Mesenteric fat pad (tissue), 1 donor: Measurements from ENCODE around the gene HIKESHI. TPM values are rescaled to one million over a fixed set of nuclear protein-coding genes. Genes with fewer than 3 reads are reported as not detected.
"Not testable (repeated sequence)": the region's sequence is repeated elsewhere in the genome, so short reads cannot be mapped to it uniquely, and the experiment has no call there.

Source experiments
- DNase-seq: peaks from one replicate; pipeline ENCODE4 v3.0.0-alpha.2; 2020; ENCODE audit warnings: low spot score
- total RNA-seq: library from RNA; stranded (reverse); fragmentation: NEBNext Ultra II Directional; extraction: Animal tissue kit (Norgen Biotek cat#: 25700); gene quantifications from one replicate; pipeline ENCODE4 v1.2.1, GENCODE V29; 2021
- donor health status: DM: yes; HTN: yes; CAD: no.

The HIKESHI gene
- total RNA-seq, 1 donor from 2014 or later, result 29.2 TPM

DNA sequence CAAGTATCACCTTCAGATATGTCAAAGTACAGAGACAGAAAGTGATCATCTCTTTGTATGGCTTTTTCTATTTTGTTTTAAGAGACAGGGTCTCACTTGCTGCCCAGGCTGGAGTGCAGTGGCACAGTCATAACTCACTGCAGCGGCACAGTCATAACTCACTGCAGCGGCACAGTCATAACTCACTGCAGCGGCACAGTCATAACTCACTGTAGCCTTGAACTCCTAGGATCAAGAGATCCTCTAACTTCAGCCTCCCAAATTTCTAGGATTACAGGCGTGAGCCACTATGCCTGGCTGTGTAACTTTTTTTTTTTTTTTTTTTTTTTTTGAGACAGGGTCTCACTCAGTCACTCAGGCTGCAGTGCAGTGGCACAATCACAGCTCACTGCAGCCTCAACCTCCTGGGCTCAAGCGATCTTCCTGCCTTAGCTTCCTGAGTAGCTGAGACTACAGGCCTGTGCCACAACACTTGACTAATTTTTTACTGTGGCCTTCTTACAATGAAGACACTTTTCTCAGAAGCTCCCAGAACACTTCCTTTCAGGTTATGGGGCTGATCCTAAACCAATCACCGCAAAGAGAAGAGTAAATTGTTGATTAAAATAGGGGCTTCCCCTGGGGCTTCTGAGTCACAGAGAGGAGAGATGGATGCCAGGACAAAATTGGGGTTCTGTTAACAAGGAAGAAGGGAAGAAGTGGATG is 9.0 kb upstream of the HIKESHI start:
- no peak for DNase-seq

DNA sequence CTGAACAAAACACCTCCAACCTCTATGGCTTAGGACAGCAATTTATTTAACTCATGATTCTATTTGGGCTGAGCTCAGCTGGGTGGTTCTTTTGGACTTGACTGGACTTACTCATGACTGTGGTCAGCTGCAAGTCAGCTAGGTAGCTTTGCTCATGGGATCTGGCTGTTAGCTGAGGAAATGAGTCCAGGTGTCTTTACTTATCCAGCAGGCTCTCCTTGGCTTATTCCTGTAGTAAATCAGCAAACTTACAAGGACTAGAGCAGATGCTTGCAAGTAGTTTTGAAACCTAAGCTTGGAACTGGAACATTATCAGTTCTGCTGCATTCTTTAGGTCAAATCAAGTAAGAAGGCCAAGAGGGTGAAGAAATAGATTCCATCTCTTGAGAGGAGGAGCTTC is 8.0 kb upstream of the HIKESHI start:
- no peak for DNase-seq

DNA sequence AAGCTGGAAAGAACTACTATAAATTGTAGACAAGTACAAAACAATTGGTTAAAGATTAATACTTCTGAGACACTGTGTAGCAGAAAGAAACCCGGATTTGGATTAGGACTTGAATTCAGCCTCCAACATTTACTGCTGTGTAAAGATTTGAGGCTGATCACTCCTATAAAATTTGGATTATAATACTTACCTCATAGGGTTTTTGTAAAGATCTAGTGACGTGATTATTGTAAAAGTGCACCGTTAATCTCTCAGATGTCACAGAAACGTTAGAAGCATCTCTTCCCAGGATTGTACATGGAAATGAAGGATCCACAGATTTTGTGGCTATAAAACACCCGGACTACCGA is 323 bp upstream of the HIKESHI start:
- no peak for DNase-seq

DNA sequence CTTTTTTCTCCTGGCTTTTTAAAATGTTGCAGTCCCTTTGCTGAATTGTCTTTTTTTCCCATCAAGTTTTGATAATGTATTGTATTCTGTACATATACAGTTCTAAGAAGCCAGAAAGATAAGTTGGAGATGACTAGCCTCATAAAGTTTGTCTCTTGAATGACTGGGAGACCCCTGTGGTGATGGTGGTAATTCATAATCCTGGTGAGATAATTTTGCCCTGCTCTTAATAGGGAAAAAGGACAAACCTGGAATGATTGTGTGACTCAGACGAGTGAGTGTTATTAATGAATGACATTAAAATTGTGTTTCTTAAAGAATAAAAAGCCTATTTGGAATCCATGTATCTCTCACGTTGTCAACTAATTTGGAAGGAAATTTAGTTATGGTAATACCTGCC is 1.2 kb downstream of the HIKESHI start:
- no peak for DNase-seq

DNA sequence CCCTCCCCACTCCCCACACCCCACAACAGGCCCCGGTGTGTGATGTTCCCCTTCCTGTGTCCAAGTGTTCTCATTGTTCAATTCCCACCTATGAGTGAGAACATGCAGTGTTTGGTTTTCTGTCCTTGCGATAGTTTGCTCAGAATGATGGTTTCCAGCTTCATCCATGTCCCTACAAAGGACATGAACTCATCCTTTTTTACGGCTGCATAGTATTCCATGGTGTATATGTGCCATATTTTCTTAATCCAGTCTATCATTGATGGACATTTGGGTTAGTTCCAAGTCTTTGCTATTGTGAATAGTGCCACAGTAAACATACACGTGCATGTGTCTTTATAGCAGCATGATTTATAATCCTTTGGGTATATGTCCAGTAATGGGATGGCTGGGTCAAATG is 6.7 kb downstream of the HIKESHI start:
- DNase-seq, result not testable (repeated sequence)

DNA sequence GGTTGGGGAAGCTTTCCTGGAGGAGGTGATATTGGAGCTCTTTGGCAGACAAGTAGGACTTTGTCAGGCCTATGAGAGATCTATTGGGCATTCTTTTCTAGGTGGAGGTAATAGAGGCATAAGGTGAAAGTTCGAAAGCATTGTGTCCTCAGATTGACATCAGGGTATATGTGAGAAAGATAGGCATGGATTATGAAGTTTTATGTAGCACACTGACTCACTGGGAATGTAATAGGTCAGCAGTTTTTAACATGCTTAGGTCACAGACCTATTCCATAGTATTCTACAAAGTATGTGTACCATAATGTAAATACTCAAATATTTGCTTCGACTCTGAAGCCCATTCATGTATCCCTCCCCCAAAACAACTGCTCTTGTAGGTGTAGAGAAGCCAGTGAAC is 11.8 kb downstream of the HIKESHI start:
- no peak for DNase-seq

DNA sequence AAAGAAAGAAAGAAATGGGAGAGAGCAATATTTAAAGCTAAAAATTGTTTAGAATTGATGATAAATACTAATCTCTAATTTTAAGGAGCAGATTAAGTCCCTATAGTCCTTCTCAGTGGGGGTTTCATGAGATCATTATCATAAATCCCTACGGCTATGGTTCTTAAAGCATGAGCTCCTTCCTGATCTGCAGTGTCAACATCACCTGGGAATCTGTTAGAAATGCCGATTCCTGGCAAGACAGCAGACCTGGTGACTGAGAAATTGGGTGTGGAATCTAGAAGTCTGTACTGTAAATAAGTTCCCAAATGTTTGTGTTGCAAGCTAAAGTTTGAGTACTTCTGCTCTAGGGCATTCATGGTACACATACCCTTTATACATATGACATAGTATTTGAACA is 12.6 kb downstream of the HIKESHI start:
- no peak for DNase-seq

DNA sequence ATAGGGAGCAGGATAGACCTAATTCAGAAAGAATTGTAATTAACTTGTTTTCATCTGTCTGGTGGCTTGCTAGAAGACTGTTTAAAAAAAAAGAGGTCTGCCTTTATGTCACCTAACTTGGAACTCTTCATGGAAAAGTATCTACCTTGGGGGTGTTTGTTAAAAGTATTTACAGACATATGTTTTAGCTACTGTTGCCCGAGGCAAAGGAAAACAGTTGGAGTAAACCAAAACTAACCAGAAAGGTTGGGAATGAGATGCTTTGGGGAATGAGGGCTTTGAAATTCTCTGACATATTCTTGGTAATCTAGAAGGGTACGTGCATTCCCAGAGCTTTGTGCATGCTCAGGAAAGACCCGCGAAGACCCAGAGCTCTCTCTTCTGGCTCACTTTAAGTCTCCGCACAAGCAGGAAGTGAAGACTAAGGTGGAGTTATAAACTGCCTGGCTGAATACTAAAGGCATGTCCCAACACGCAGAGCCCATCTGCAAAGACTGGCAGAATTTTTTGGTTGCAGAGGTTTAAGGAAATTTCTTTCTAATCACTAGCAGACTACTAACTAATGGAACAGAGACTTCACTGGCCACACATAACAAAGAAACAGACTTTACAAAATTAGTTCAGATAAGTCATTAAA is 33.2 kb downstream of the HIKESHI start:
- no peak for DNase-seq

DNA sequence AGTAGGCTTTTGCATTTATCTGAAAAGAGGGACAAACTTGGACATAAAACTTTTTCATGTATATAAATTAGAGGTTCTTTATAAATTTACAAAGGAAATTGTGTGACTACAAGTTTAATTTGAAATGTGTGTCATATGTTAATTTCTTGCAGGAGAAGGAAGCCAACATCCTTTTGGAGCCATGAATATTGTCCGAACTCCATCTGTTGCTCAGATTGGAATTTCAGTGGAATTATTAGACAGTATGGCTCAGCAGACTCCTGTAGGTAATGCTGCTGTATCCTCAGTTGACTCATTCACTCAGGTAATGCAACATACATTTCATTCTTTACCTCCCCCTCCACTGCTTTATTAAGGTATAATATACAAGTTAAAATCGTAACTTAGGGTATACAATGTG is 35.2 kb downstream of the HIKESHI start:
- DNase-seq, result no peak

DNA sequence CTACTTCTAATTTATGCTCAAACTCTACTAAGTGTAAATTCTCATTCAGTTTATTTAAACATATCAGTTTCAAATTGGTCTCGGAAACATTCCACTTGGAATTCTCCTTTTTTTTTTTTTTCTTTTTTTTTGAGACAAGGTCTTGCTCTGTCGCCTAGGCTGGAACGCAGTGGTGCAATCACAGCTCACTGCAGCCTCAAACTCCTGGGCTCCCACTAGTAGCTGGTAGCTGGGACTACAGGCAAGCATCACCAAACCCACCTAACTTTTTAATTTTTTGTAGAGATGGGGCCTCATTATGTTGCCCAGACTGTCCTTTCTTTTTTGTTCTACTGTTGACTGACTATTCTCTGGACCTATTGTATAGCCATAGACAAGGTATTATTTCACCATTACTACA is 39.3 kb downstream of the HIKESHI start:
- no peak for DNase-seq

DNA sequence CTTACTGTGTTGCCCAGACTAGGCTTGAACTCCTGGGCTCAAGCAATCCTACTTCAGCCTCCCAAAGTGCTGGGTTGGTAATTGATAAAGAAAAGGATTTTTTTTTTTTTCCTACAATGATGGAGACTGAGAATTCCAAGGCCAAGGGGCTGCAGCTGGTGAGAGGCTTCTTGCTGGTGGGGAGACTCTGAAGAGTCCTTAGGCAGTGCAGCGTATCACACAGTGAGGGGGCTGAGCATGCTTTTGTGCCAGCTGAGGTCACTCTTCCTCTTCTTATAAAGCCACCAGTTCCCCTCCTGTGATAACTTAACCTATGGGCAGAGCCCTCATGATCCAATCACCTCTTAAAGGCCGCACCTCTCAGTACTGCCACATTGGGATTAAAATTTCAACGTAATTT is 44.5 kb downstream of the HIKESHI start:
- no peak for DNase-seq

DNA sequence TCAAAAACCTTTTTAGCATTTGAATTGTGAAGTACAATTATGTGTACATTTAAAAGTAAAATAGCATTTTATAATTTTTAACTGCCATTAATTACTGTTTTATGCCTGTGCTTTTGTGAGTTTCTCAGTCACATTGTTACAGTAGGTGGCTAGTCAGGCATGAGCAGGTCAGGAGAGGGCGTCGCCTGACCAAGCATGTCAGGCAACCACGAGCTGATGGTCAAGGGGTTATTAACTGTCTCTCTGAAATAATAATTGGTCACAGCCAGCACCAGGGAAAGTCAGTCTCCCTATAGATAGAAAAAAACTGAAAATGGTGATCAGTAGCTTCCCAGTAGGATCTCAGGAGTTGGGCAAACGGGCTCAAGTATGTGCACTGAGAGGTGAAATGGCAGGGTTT is 53.2 kb downstream of the HIKESHI start:
- DNase-seq, result no peak

DNA sequence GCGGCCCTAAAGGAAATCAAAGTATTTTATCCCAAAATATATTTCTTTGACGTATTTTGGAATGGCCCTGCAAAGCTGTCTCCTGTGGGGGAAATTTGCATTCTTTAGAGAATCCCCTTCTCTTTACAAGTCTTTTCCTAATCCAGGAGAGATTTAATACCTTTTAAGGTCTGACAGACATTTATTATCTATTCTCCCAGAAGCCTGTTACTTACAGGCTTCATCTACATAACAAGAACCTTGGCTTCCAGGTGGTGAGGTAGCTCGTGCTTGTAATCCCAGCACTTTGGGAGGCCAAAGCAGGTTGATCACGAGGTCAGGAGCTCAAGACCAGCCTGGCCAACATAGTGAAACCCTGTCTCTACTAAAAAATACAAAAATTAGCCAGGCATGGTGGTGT is 55.4 kb downstream of the HIKESHI start:
- DNase-seq, result not testable (repeated sequence)

DNA sequence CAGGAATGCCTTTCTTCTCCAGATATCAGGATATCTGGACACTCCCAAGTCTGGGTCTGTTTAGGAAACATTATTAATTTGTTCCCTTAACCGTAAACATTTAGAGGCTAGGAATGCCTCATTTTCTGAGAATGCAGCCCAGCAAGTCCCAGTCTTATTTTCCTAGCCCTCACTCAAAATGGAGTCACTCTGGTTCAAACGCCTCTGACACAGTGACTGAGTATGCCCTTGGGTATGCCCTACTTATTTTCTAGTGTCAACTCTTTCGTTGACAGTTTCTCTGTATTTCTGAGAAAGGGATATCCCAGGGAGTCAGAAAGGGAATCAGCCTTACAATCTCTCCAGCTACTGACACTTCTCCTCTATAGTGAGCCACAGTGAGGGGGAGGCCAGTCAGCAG is 56.7 kb downstream of the HIKESHI start:
- DNase-seq, result no peak

DNA sequence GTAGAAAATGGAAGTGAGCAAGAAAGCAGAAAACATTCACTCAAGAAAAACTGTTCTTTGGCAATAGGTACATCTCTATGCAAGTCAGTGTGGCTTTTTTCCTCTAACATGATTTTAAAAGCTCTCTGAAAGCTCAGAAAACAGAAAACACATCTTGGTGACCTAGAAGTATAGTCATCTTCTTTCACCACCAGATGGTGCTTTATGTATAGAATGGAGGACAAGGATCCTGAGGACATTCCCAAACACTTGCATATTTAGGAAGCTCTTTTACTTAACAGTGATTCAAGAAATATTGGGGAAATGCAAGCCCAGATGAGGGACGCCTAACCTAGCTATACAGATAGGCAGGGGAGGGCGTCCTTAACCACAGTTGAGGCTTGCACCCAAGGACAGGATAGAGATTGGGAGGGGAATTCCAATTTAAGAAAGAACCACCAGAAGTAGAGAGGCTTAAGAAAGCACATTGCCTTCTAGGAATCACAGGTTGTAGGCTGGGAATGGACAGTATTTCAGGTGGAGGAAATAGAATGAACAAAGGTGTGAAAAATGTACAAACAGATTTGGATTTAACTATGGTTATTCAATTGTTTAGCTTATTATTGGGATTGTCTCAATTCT is 58.8 kb downstream of the HIKESHI start:
- no peak for DNase-seq

DNA sequence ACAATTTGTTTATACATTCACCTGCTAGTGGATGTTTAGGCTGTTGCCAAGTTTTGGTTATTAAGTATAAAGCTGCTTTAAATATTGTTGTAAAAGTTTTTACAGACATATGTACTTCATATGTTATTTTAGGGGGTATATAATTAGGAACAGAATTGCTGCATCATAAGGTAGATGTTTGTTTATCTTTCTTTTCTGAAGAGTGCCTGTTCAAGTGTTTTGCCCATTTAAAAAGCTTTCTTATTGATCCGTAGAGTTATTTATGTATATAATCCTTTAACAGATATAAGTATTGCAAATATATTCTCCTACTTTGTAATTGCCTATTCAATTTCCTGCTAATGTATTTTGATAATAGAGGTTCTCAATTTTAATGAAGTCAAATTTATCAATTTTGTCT is 61.4 kb downstream of the HIKESHI start:
- no peak for DNase-seq

DNA sequence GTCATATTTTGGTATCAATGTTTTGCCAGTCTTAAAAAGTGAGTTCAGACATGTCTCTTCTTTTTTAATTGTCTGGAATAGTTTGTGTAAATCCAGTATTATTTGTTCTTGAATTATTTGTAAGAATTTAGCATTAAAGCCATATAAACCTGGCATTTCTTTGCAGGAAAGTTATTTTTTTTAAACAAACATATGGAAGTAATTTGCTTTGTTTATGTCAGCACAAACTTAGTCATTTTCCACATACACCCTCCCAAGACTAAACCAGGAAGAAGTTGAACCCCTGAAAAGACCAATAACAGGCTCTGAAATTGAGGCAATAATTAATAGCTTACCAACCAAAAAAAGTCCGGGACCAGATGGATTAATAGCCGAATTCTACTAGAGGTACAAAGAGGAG is 63.5 kb downstream of the HIKESHI start:
- DNase-seq, result no peak

DNA sequence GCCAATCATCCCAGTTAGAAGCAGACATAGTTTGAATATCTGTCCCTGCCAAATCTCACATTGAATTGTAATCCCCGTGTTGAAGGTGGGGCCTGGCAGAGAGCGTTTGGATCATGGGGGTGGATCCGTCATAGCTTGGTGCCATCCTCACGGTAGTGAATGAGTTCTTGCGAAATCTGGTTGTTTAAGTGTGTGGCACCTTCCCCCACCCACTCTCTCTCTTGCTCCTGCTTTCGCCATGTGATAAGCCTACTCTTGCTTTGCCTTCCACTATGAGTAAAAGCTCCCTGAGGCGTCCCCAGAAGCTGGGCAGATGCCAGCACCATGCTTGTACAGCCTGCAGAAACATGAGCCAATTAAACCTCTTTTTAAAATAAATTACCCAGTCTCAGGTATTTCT is 67.6 kb downstream of the HIKESHI start:
- no peak for DNase-seq

DNA sequence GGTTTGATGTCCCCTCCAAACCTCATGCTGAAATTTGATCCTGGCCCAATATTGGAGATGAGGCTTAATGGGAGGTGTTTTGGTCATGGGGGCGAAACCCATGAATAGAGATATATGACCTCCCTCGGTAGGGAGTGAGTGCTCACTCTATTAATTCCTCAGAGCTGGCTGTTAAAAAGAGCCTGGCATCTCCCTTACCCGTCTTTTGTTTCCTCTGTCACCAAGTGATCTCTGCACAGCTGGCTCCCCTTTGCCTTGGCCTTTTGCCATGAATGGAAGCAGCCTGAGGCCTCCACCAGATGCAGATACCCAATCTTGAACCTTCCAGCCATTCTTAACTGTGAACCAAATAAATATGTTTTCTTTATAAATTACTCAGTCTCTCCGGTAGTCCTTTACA is 68.1 kb downstream of the HIKESHI start:
- no peak for DNase-seq

DNA sequence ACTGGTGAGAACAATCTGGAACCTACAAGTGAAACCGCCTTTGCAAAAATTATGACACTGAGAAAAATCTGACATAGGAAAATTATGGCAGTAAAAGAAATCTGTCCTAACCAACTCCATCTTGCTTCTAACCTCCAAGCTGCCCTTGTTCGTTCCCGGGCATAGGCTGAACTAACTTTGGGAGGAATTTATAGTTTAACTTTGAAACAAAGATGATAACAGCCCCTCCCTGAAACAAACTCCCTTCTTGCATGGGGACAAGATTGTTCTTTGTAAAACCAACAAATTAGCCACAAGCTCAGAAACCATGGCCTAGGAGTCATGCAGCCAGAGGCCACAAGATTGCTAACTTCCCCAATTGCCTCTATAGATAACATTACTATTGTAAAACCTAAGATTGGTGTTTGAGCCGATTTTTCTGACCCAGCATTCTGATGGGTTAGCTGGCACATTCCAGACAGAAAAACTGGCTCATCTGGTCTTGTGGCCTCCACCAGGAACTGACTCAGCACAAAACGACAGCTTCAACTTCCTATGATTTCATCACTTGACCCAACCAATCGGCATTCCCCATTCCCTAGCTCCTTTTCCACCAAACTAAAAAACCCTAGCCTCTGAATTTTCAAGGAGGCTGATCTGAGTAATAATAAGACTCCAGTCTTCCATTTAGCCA is 69.0 kb downstream of the HIKESHI start:
- no peak for DNase-seq

DNA sequence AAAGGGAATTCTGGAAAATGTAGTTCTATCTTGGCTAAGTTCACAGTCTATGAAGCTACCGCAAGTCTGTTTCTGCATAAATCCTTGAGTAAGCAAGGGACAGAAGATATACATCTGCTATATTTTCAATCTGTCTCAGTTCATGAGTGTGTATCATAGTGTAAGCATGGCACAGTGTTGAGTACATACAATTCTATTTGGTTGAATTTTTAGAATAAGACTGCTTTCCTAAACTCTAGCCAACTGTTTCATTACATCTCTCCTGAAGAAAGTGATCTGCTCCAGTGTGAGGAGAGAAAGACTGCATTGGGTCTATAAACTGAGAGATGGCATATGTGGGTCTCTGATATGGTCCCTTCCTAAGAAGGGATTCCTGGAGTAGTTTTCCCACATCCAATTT is 70.0 kb downstream of the HIKESHI start:
- DNase-seq, result no peak

DNA sequence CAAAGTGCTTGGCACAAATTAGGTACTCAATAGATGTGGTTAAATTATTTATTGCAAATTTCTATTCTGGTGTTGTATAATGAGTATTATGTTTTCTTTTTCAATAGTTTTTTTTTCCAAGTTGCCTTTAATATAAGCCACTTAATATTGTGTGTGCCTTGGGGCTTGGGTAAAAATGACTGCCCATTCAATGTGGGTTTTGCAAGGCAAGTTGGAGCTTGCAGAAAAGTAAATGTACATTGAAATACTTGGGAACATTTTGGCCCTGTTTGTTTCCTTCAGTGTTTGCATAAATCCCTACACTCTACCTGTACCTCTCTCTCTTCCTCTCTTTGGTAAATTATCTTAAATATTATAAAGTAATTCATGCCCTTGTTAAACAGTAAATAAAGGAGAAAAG is 70.5 kb downstream of the HIKESHI start:
- no peak for DNase-seq
